WERI-Rb-1 (cell line): Measurements from ENCODE around the gene PSPN.

Experiments
- DNase-seq: peaks from one replicate; pipeline ENCODE4 v3.0.0-alpha.2; 2020
- H3K27ac ChIP-seq: fragments of 250-450 bp; sonication (Bioruptor Pico); 2 replicates; pipeline ENCODE4 v1.5.1; 2020; ENCODE audit warnings: mild to moderate bottlenecking, moderate library complexity
- H3K27me3 ChIP-seq: fragments of 250-450 bp; sonication (Bioruptor Pico); 2 replicates; pipeline ENCODE4 v1.5.1; 2021; ENCODE audit warnings: mild to moderate bottlenecking, low read depth, moderate library complexity; ENCODE audit not compliant: insufficient read depth, severe bottlenecking
- H3K36me3 ChIP-seq: fragments of 250-450 bp; sonication (Bioruptor Pico); 2 replicates; pipeline ENCODE4 v1.5.1; 2020; ENCODE audit warnings: mild to moderate bottlenecking, moderate library complexity
- H3K4me3 ChIP-seq: 2 replicates; pipeline ENCODE4 v1.5.1; 2011; ENCODE audit warnings: low read depth, mild to moderate bottlenecking, control low read depth, low read length
- H3K9me3 ChIP-seq: fragments of 250-450 bp; sonication (Bioruptor Pico); 2 replicates; pipeline ENCODE4 v1.5.1; 2021; ENCODE audit warnings: mild to moderate bottlenecking, moderate library complexity; ENCODE audit not compliant: severe bottlenecking
- CTCF ChIP-seq: IDR thresholded peaks from 2 replicates; pipeline ENCODE4 v1.5.1; 2011; ENCODE audit warnings: low read depth, mild to moderate bottlenecking, control low read depth, inconsistent platforms, low read length

PSPN gene

GRCh38 chr19:6375411-6376010, at the start of gene PSPN:
Gene PSPN (minus strand): TSS chr19:6375933. CDS start chr19:6375849, 84 bp downstream.
- Histone ChIP-seq H3K4me3 (no peak within 1 kb of the TSS), H3K27me3 (no peaks in the 10 kb centered on the region), H3K27ac (no peak within 1 kb of the TSS), H3K36me3 (peaks cover 35% of the 10 kb centered on the region), H3K9me3 (no peaks in the 10 kb centered on the region)
- no peak for TF ChIP-seq CTCF
- no peak for DNase-seq

GRCh38 chr19:6424939-6425731, 49.4 kb upstream of the PSPN start:
- Histone ChIP-seq H3K36me3 (peaks cover 35% of the 10 kb centered on the region), H3K4me3 (peak overlapping the region; percentile 9), H3K27ac (peak overlapping the region; percentile 93), H3K9me3 (peaks cover 5% of the 10 kb centered on the region), H3K27me3 (no peaks in the 10 kb centered on the region)
- DNase-seq: peak; percentile 99
- TF ChIP-seq CTCF: no peak

GRCh38 chr19:6424195-6424938, 48.6 kb upstream of the PSPN start, which contains the start of gene KHSRP:
Gene KHSRP (minus strand): TSS chr19:6424811. CDS start chr19:6424701, 110 bp downstream.
- no peak for DNase-seq
- Histone ChIP-seq H3K9me3 (peaks cover 5% of the 10 kb centered on the region), H3K4me3 (peak within 1 kb of the TSS; percentile 91), H3K27ac (peak within 1 kb of the TSS; percentile 93), H3K36me3 (peaks cover 42% of the 10 kb centered on the region), H3K27me3 (no peaks in the 10 kb centered on the region)
- no peak for TF ChIP-seq CTCF

- H3K4me3 ChIP-seq: peak overlapping the region; percentile 91
- no peaks in the 10 kb centered on the region for H3K27me3 ChIP-seq
- peaks cover 49% of the 10 kb centered on the region for H3K36me3 ChIP-seq
- peak overlapping the region; percentile 77 for H3K27ac ChIP-seq
- peaks cover 5% of the 10 kb centered on the region for H3K9me3 ChIP-seq
- DNase-seq: peak; percentile 50
- no peak for TF ChIP-seq CTCF
These were observed 47.9 kb upstream of the PSPN start for GRCh38 chr19:6423499-6424194.
